ENCODE results near the gene STK38. TPM values are rescaled to one million over a fixed set of nuclear protein-coding genes. Genes with fewer than 3 reads are reported as not detected.
"Not testable (repeated sequence)": the region's sequence is repeated elsewhere in the genome, so short reads cannot be mapped to it uniquely, and the experiment has no call there.

STK38 gene
- total RNA-seq, result 10 to 100 TPM; 29.5 to 30.4 TPM

GRCh38 chr6:36546920-36547645 is at the start of gene STK38:
STK38 (minus strand) TSS chr6:36547479; CDS start chr6:36540202, 7,277 bp downstream.
- ChIA-PET POLR2A (interaction anchor here (1.2 kb wide), 1 partner anchor 51 kb away, joined by 9 read pairs; no protein-coding TSS in a partner anchor), CTCF (no interaction called here)

DNA sequence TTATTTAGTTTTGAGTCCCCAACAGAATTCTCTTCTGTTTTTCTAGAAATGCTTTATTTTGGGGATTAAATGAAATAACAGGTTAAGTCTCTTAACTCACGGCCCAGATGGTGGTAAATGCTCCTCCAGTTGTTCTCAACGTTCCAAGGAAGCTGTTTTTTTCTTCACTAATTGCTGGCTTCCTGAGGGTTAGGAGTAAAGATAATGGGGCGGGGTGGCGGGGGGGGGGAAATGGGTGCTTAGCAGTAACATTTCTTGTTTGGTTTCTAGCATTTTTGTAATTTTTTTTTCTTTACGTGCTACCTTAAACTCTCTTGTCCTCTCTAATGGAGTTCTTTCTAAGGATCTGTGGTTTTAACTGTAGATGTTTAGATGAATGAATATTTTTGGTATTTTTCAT is 49.1 kb upstream of the STK38 start:
- POLR2A ChIA-PET, result interaction anchor here (0.6 to 1.0 kb wide), 10 partner anchors 10 to 1182 kb away, joined by 3 to 13 read pairs (median 4); partner anchors contain the start of gene CDKN1A
- CTCF ChIA-PET, result interaction anchor here (0.9 kb wide), 1 partner anchor 11 kb away, joined by 5 read pairs; no protein-coding TSS in a partner anchor

DNA sequence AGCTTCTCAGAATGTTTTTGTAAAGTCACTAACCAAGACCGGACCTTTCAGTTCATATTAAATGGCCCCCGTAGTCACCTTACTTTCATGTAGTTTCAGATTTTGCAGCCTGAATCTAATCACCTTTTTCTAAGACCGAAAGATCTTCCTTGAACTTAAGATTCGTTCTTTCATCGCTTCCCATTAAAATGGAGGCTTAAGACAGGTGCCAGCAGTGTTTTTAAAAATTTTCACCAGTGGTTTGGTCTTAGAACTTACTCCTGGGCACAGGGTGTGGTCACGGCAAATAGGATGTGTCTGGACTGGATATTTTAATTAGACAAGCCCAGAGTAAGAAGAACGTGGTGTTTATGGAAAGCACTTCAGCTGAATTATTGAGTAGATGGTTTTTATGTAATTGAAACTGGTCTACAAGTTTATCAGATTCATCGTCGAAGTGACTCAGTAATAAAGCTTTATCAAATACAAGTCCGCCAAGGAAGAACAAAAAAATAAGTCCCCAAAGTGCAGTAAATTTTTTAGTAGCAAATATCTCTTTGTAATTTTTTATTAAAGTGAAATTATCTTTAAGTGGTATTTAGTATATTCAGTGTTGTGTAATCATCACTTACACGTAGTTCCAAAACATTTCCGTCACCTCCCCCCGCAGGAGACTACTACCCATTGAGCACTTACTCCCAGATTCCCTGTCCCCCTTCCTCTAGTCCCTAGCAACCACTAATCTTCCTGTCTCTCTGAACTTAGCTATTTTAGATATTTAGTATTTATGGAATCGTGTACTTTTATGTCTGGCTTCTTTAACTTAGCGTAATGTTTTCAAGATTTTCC is 47.8 kb upstream of the STK38 start:
- POLR2A ChIA-PET, result interaction anchor here (0.6 to 1.9 kb wide), 6 partner anchors 11 to 862 kb away, joined by 3 to 6 read pairs (median 6); no protein-coding TSS in a partner anchor
- CTCF ChIA-PET, result interaction anchor here (1.1 kb wide), 1 partner anchor 50 kb away, joined by 3 read pairs; no protein-coding TSS in a partner anchor

GRCh38 chr6:36594029-36594815 is 46.9 kb upstream of the STK38 start, which contains the start of gene SRSF3:
SRSF3 (plus strand) TSS chr6:36594362; CDS start chr6:36596763, 2,401 bp downstream.
- ChIA-PET CTCF (interaction anchor here (0.7 to 1.1 kb wide), 3 partner anchors 21 to 87 kb away, joined by 3 read pairs; no protein-coding TSS in a partner anchor), POLR2A (interaction anchor here (0.6 to 1.9 kb wide), 9 partner anchors 10 to 928 kb away, joined by 3 to 6 read pairs (median 4); no protein-coding TSS in a partner anchor)

DNA sequence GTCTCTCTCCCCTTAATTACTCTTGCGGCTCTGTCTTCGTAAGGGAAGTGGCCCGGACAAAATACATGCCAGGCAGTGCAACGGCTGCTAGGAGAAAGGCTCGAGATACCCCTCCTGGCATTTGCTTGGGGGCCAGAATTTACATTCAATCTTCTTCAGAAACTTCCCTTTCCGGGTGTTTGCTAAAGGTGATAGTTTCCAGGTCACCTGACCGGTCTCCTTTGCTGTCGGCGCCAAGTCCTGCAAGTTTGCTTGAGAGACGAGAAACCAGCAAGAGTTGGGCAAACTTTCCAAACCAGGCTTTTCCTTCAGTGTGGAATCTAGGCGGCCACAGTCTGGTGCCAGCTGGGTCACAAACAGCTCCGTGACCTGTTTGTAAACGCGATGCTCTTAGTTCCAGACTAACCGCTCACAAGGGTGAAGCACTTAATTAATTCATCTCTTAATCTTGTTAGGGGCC is 46.3 kb upstream of the STK38 start:
- ChIA-PET POLR2A (interaction anchor here (0.6 to 1.9 kb wide), 9 partner anchors 9 to 927 kb away, joined by 3 to 9 read pairs (median 3); no protein-coding TSS in a partner anchor), CTCF (interaction anchor here (0.6 to 1.0 kb wide), 3 partner anchors 22 to 87 kb away, joined by 3 read pairs; no protein-coding TSS in a partner anchor)

DNA sequence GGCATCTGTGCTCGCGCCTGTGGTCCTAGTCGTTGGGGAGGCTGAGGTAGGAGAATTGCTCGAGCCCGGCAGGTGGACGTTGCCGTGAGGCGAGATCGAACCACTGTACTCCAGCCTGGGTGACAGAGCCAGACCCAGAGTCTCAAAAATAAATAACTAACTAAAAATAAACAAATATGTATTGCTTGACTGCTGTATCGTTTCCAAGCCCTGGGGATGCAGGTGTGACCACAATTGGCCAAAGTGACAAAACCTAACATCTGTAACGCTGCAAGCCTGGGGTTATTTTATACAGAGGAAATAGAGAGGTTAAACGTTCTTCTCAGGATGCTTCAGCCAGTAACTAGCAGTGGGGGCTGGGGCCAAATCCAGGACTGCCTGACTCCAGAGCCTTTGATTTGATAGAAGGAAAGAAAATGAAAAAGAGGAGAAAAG is 45.0 kb upstream of the STK38 start:
- ChIA-PET POLR2A (interaction anchor here (0.7 kb wide), 1 partner anchor 23 kb away, joined by 6 read pairs; no protein-coding TSS in a partner anchor), CTCF (no interaction called here)

- ChIA-PET POLR2A (no interaction called here), CTCF (no interaction called here)
Observed at GRCh38 chr6:36590237-36590636, 43.0 kb upstream of the STK38 start.

GRCh38 chr6:36589025-36589400 is 41.7 kb upstream of the STK38 start:
- CTCF ChIA-PET, POLR2A ChIA-PET: not testable (repeated sequence)

GRCh38 chr6:36586606-36587005 is 39.3 kb upstream of the STK38 start:
- ChIA-PET CTCF (no interaction called here), POLR2A (interaction anchor here (0.6 kb wide), 1 partner anchor 173 kb away, joined by 3 read pairs; no protein-coding TSS in a partner anchor)

- CTCF ChIA-PET, result no interaction called here
Observed at GRCh38 chr6:36581716-36582115, 34.4 kb upstream of the STK38 start.

GRCh38 chr6:36580184-36580526 is 32.9 kb upstream of the STK38 start:
- CTCF ChIA-PET, result interaction anchor here (0.7 kb wide), 1 partner anchor 118 kb away, joined by 3 read pairs; no protein-coding TSS in a partner anchor
- POLR2A ChIA-PET, result interaction anchor here (0.6 to 0.7 kb wide), 2 partner anchors 119 to 180 kb away, joined by 4 read pairs; no protein-coding TSS in a partner anchor

More at GRCh38 chr6:36581716-36582115, 34.4 kb upstream of the STK38 start:
- POLR2A ChIA-PET, result interaction anchor here (0.5 kb wide), 1 partner anchor 9 kb away, joined by 4 read pairs; no protein-coding TSS in a partner anchor

DNA sequence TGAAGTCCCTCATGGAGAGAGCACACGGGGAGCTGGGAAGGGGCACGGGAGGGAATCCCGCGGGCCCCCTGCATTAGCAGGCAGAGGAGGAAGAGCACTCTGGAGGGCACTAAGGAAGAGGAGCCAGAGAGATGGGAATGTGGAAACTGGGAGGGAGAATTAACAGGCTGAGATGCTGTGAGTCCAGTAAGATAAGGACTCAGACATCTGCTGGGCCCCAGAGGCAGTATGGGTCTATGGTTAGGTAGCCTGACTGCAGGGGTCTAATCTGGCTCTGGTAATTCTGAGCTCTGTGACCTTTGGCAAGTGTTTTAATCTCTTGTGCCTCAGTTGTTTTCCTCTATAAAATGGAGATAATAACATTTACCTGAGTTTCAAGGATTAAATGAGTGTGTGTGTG is 31.2 kb upstream of the STK38 start:
- CTCF ChIA-PET, result no interaction called here
- POLR2A ChIA-PET, result no interaction called here

GRCh38 chr6:36578030-36578429 is 30.8 kb upstream of the STK38 start:
- POLR2A ChIA-PET, result no interaction called here
- CTCF ChIA-PET, result no interaction called here

GRCh38 chr6:36577301-36577700 is 30.0 kb upstream of the STK38 start:
- ChIA-PET POLR2A (no interaction called here), CTCF (no interaction called here)

GRCh38 chr6:36576578-36576977 is 29.3 kb upstream of the STK38 start:
- POLR2A ChIA-PET, result no interaction called here
- CTCF ChIA-PET, result no interaction called here

DNA sequence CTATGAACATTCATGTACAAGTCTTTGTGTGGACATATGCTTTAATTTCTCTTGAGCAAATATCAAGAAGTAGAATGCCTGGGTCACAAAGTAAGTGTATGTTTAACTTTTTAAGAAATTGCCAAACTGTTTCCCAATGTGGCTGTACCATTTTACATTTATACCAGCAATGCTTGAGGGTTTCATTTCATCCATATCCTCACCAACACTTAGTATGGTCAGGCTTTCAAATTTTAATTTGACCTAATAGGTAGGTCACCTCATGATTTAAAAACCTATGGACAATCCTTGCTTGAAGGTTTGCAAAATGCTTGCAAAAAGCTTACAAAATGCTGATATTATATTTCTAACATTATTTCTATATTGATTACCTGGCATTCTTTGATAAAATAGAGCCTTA is 27.4 kb upstream of the STK38 start:
- CTCF ChIA-PET, result interaction anchor here (0.6 kb wide), 1 partner anchor 120 kb away, joined by 3 read pairs; no protein-coding TSS in a partner anchor
- POLR2A ChIA-PET, result no interaction called here

DNA sequence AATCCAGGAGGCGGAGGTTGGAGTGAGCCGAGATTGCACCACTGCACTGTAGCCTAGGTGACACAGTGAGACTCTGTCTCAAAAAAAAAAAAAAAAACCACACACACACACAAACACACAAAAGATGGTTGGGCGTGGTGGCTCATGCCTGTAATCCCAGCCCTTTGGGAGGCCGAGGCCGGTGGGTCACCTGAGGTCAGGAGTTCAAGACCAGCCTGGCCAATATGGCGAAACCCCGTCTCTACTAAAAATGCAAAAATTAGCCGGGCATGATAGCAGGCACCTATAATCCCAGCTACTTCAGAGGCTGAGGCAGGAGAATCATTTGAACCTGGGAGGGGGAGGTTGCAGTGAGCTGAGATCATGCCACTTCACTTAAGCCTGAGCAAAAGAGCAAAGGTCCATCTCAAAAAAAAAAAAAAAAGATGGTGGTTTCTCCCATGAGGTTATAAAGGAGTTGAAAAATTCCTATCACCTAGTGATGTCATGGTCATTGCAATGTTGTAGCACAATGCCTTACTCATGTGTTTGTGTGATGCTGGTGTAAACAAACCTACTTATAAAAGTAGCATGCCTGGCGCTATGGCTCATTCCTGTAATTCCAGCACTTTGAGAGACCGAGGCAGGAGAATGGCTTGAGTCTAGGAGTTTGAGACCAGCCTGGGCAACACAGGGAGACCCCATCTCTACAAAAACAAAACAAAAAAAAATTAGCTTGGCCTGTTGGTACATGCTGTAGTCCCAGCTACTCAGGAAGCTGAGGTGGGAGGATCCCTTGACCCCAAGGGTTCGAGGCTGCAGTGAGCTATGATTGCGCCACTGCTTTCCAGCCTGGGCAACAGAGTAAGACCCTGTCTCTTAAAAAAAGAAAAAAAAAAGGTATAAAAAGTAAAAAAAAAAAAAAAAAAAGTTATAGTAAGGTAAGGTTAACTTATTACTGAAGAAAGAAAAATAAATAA is 25.4 kb upstream of the STK38 start:
- CTCF ChIA-PET, result interaction anchor here (0.6 to 0.8 kb wide), 2 partner anchors 20 to 313 kb away, joined by 4 to 5 read pairs; partner anchors contain the start of gene C6orf89
- POLR2A ChIA-PET, result interaction anchor here (0.7 kb wide), 1 partner anchor 9 kb away, joined by 4 read pairs; no protein-coding TSS in a partner anchor
